ENCODE results near the gene ATP2B2. TPM values are rescaled to one million over a fixed set of nuclear protein-coding genes. Genes with fewer than 3 reads are reported as not detected.

ATP2B2 gene
- total RNA-seq, 1 experiment from 2014 or later = not detected

GRCh38 chr3:10430805-10431204 is 74.6 kb downstream of the ATP2B2 start:
- no peaks in the 10 kb centered on the region for H3K9me2 ChIP-seq (ENCODE audit: insufficient read depth)
- ChIA-PET POLR2A (no interaction called here), RAD21 (ENCODE audit: low non-redundant PET in 1 of 2, low total read pairs in 2 of 2, uncharacterized antibody in 2 of 2, unreplicated experiment in 2 of 2) (no interaction called here), CTCF (no interaction called here)
- no peak for DNase-seq (ENCODE audit: low read depth, low spot score)
- H3K36me3 ChIP-seq (ENCODE audit: control insufficient read depth in 1 of 2, insufficient read depth in 2 of 2, low read length in 2 of 2) = no peaks in the 10 kb centered on the region
- no peak overlapping the region for H2AFZ ChIP-seq (ENCODE audit: low read depth, low read length, poor library complexity, severe bottlenecking)
- ATAC-seq = no peak
- H3K4me3 ChIP-seq (replicated peaks in 1 of 2; ENCODE audit: low read depth in 1 of 2, low read length in 2 of 2) = no peak overlapping the region
- no peaks in the 10 kb centered on the region for H3K4me1 ChIP-seq (ENCODE audit: control insufficient read depth in 1 of 2, insufficient read depth in 2 of 2, low read length in 2 of 2)
- no peaks in the 10 kb centered on the region for H3K79me2 ChIP-seq (ENCODE audit: insufficient read depth, low read length)
- no peak overlapping the region for H3K4me2 ChIP-seq (ENCODE audit: low read length)
- no peaks in the 10 kb centered on the region for H4K20me1 ChIP-seq (ENCODE audit: insufficient read depth)
- intact Hi-C loops (cut with micrococcal nuclease) = no loop called here
- TF ChIP-seq CTCF (IDR thresholded peaks at IDR 0.05 in 2 of 3, conservative IDR thresholded peaks at IDR 0.05 in 1 of 3; ENCODE audit: borderline replicate concordance in 1 of 3, insufficient read depth in 1 of 3, low read depth in 2 of 3, low read length in 2 of 3) (no peak), SIN3A (IDR thresholded peaks at IDR 0.05; ENCODE audit: low read depth) (no peak), SRF (IDR thresholded peaks at IDR 0.05; ENCODE audit: low read depth) (no peak), RAD21 (IDR thresholded peaks at IDR 0.05; ENCODE audit: low read depth) (no peak), YY1 (IDR thresholded peaks at IDR 0.05; ENCODE audit: extremely low read depth, insufficient replicate concordance, low read depth, low read length) (no peak), MAX (IDR thresholded peaks at IDR 0.05) (no peak), REST (IDR thresholded peaks at IDR 0.05; ENCODE audit: low read depth) (no peak), FOSL1 (IDR thresholded peaks at IDR 0.05; ENCODE audit: low read depth) (no peak), TCF7L2 (IDR thresholded peaks at IDR 0.05; ENCODE audit: borderline replicate concordance, extremely low read depth, insufficient read depth, insufficient read length) (no peak), ZFX (IDR thresholded peaks at IDR 0.05) (no peak), ZNF274 (IDR thresholded peaks at IDR 0.05; ENCODE audit: low read depth, low read length) (no peak), ELF1 (IDR thresholded peaks at IDR 0.05; ENCODE audit: borderline replicate concordance, low read depth) (no peak), POLR2A (IDR thresholded peaks at IDR 0.05; ENCODE audit: borderline replicate concordance, extremely low read depth, insufficient read depth, insufficient read length) (no peak), CBX3 (IDR thresholded peaks at IDR 0.05; ENCODE audit: low read depth) (no peak)
- H3K27ac ChIP-seq (ENCODE audit: low read depth, low read length) = no peak overlapping the region
- H3K9ac ChIP-seq (ENCODE audit: low read length) = no peak overlapping the region
- H3K9me3 ChIP-seq (ENCODE audit: control insufficient read depth in 1 of 2, insufficient read depth in 1 of 2, low read depth in 1 of 2, low read length in 2 of 2) = no peaks in the 10 kb centered on the region
- H3K27me3 ChIP-seq (ENCODE audit: insufficient read depth, low read length) = peaks cover 15% of the 10 kb centered on the region; the same call in 1 of the 2 replicates
- BruUV-seq (replicated peaks) = no TSS peak

All from HCT116 (cell line).